Ovary (tissue), 9 donors: ENCODE results near the gene CD151. TPM values are rescaled to one million over a fixed set of nuclear protein-coding genes. Genes with fewer than 3 reads are reported as not detected.

ENCODE experiments used
- DNase-seq, 5 donors: peaks; one replicate each; pipeline ENCODE4 v3.0.0-alpha.2; 2019 to 2020
- H3K27ac ChIP-seq, 2 donors: fragments of 200-600 bp; one replicate each; pipeline versions ENCODE4 v1.5.1 to v1.8.0; 2019 to 2022
- H3K27me3 ChIP-seq: fragments of 200-600 bp; one replicate; pipeline ENCODE4 v1.8.0; 2022
- H3K36me3 ChIP-seq: fragments of 200-600 bp; sonication (generic); one replicate; pipeline ENCODE4 v1.5.1; 2019
- H3K4me1 ChIP-seq: one replicate; pipeline ENCODE4 v1.8.1; 2013; ENCODE audit warnings: mild to moderate bottlenecking, moderate library complexity; ENCODE audit not compliant: insufficient read depth
- H3K4me3 ChIP-seq: fragments of 200-600 bp; sonication (generic); one replicate; pipeline ENCODE4 v1.5.1; 2017
- H3K9me3 ChIP-seq, 2 donors: fragments of 200-600 bp in 1 of 2; sonication (generic) in 1 of 2; one replicate each; pipeline versions ENCODE4 v1.5.1 to v1.8.1; 2013 to 2019; ENCODE audit warnings: mild to moderate bottlenecking in 1 of 2, moderate library complexity in 1 of 2
- EP300 ChIP-seq: sonication (generic); formaldehyde crosslinking; IDR thresholded peaks from one replicate; pipeline ENCODE4 v1.6.1; 2017; ENCODE audit warnings: antibody characterized with exemption
- POLR2A ChIP-seq: fragments of 450-650 bp; IDR thresholded peaks from one replicate; pipeline ENCODE4 v1.6.1; 2017; ENCODE audit warnings: antibody characterized with exemption, mild to moderate bottlenecking, moderate library complexity
- WGBS, 3 donors: extraction: QIAGEN DNeasy Blood & Tissue Kit in 1 of 3; methylation state at CpG; one replicate each; pipeline versions ENCODE4 v1.1.5 to v1.1.7; 2013 to 2017; 5-methylcytosine and 5-hydroxymethylcytosine counted together
- intact Hi-C, 4 donors: fragments of 100-400 bp; cut with DNase I; formaldehyde crosslinking; loops; one replicate each; pipeline versions ENCODE4 v1.11.0 to v1.15.1; 2022 to 2023
- polyA plus RNA-seq, 2 donors: library from polyadenylated mRNA; stranded (reverse); fragments of 200-250 nt in 1 of 2; fragments of 350-450 nt in 1 of 2; fragmentation: Illumina TruSeq in 1 of 2; extraction: RNeasy Lipid Tissue Mini Kit (QIAGEN cat#74804) in 1 of 2; gene quantifications; one replicate each; pipeline ENCODE4 v1.2.3, GENCODE V29; 2013 to 2014
- total RNA-seq, 7 donors: library from RNA; depleted of rRNA in 2 of 7; stranded (reverse); fragments of >200 nt in 2 of 7; fragmentation: NEBNext Ultra II Directional in 3 of 7; extraction: Animal tissue kit (Norgen Biotek cat#: 25700) in 3 of 7; gene quantifications; one replicate each; pipeline versions ENCODE4 v1.1.0 to v1.2.4, GENCODE V29; 2016 to 2023
- TF ChIP-seq, protein P1 (sequence below), 3 donors: fragments of 450-650 bp in 2 of 3; fragments of 200-600 bp in 1 of 3; IDR thresholded peaks; one replicate each; pipeline versions ENCODE4 v1.5.1 to v1.8.0; 2016 to 2022; ENCODE audit warnings: antibody characterized with exemption in 3 of 3, mild to moderate bottlenecking in 1 of 3
- donor health status: DM: no; HTN: no; CAD: no; lungs with moderate emphysema.
- donor health status: DM: no; HTN: no; CAD: no.
- donor health status: Bipolar disorder and iron deficiency.
- donor health status: DM: yes; HTN: yes; CAD: no.
- donor health status: DM: no; HTN: no; CAD: no.
- donor health status: DM: yes; HTN: yes; CAD: no.

CD151 gene
- total and polyA plus RNA-seq, 9 donors = 32.9 to 243 (median 168) TPM

DNA sequence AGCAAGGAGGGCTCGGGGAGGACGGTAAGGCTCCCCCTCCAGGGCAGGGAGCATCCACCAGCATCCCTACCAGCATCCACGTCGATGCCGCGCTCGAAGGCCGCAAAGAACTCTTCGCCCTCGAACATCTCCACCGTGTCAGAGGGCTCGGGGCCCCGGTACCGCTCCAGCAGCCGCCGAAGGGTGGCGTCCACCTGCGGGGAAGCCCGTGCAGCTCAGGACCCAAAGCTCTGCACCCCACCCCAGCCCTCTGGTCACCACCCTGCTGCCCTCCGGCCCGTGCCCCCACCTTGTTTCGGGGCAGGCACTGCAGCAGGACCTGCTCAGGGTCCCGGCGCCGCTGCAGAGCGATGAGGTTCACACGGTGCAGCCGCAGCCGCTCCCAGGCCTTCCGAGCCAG, 32.3 kb upstream of the CD151 start:
- WGBS, 3 donors = 90 to 91% (median 90%) methylated on average over 30 of the region's 30 CpGs
- TF ChIP-seq, protein P1, sequence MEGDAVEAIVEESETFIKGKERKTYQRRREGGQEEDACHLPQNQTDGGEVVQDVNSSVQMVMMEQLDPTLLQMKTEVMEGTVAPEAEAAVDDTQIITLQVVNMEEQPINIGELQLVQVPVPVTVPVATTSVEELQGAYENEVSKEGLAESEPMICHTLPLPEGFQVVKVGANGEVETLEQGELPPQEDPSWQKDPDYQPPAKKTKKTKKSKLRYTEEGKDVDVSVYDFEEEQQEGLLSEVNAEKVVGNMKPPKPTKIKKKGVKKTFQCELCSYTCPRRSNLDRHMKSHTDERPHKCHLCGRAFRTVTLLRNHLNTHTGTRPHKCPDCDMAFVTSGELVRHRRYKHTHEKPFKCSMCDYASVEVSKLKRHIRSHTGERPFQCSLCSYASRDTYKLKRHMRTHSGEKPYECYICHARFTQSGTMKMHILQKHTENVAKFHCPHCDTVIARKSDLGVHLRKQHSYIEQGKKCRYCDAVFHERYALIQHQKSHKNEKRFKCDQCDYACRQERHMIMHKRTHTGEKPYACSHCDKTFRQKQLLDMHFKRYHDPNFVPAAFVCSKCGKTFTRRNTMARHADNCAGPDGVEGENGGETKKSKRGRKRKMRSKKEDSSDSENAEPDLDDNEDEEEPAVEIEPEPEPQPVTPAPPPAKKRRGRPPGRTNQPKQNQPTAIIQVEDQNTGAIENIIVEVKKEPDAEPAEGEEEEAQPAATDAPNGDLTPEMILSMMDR (IDR thresholded peaks at IDR 0.05) = no peak
- TF ChIP-seq POLR2A = no peak
- no peak for TF ChIP-seq EP300
- Histone ChIP-seq H3K27ac (no peak overlapping the region), H3K27me3 (no peaks in the 10 kb centered on the region), H3K4me3 (no peak overlapping the region), H3K36me3 (no peaks in the 10 kb centered on the region), H3K4me1 (peaks cover 14% of the 10 kb centered on the region), H3K9me3 (no peaks in the 10 kb centered on the region)
- intact Hi-C loops = no loop called here
- no peak for DNase-seq

DNA sequence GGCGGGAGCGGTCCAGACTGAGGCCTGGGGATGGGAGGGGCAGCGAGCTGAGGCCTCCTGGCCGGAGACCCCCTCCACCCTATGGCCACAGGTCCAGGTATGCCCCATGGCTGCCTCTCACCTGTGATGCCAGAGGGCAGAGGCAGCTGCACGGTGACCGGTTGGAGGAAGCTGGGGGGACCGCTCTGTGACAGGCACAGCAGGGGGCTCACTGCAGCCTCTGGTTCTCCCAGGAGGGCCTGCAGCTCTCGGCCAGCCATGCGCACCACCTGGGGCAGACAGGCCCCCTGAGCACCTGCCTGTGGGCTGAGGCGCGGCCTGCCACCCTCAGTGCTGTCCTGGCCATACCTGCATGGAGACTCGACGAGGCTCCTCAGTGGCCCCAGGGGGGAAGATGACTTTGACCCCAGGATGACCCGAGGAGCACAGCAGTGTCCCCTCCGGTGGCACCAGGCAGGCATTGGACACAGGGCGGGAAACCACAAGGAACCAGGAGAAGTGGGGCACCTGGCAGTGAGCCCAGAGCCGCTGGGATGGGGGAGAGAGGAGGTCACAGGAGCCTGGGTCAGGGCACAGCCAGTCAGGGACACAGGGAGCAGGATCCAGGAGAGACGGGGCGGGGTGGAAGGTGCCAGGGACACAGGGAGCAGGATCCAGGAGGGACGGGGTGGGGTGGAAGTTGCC, 31.5 kb upstream of the CD151 start:
- H3K4me3 ChIP-seq = no peak overlapping the region
- TF ChIP-seq EP300 (no peak), POLR2A (no peak)
- TF ChIP-seq, protein P1 (IDR thresholded peaks at IDR 0.05) = no peak
- H3K27me3 ChIP-seq = no peaks in the 10 kb centered on the region
- no peaks in the 10 kb centered on the region for H3K9me3 ChIP-seq
- WGBS, 3 donors = 88 to 90% (median 90%) methylated on average over 19 to 20 of the region's 20 CpGs
- no peak overlapping the region for H3K27ac ChIP-seq
- peaks cover 13% of the 10 kb centered on the region for H3K4me1 ChIP-seq
- H3K36me3 ChIP-seq = no peaks in the 10 kb centered on the region
- DNase-seq = no peak
- intact Hi-C loops = no loop called here

DNA sequence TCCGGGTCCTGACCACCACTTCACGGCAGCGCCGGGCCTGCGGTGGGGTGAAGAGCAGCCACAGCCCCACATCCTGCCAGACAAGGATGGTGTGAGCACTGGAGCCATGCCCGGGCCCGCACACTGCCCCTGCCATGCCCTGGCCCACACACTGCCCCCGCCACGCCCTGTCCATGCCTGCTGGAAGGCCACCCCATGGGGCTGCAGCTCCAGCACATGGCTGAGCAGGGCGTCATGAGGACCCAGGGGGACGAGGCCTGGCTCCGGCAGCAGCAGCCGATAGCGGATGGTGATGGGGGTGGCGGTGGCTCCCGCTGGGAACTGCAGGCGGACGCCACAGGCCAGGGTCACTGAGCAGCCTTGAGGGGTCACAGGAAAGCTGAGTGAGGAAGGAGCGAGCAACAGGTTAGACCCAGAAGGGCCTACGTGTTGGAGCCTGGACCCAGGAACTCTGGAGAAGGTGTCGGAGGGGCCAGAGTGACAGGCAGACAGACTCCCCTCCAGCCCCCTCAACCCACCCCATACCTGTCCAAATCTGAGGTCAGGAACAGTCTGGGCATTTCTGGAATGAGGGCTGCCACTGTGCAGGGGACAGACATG, 30.6 kb upstream of the CD151 start:
- WGBS, 3 donors = 94 to 97% (median 95%) methylated on average over 21 of the region's 21 CpGs
- H3K27me3 ChIP-seq = no peaks in the 10 kb centered on the region
- intact Hi-C loops = no loop called here
- H3K4me3 ChIP-seq = no peak overlapping the region
- TF ChIP-seq EP300 (no peak), POLR2A (no peak)
- TF ChIP-seq, protein P1 (IDR thresholded peaks at IDR 0.05) = no peak
- no peaks in the 10 kb centered on the region for H3K9me3 ChIP-seq
- no peaks in the 10 kb centered on the region for H3K36me3 ChIP-seq
- no peak for DNase-seq
- H3K27ac ChIP-seq = no peak overlapping the region
- peaks cover 8% of the 10 kb centered on the region for H3K4me1 ChIP-seq

DNA sequence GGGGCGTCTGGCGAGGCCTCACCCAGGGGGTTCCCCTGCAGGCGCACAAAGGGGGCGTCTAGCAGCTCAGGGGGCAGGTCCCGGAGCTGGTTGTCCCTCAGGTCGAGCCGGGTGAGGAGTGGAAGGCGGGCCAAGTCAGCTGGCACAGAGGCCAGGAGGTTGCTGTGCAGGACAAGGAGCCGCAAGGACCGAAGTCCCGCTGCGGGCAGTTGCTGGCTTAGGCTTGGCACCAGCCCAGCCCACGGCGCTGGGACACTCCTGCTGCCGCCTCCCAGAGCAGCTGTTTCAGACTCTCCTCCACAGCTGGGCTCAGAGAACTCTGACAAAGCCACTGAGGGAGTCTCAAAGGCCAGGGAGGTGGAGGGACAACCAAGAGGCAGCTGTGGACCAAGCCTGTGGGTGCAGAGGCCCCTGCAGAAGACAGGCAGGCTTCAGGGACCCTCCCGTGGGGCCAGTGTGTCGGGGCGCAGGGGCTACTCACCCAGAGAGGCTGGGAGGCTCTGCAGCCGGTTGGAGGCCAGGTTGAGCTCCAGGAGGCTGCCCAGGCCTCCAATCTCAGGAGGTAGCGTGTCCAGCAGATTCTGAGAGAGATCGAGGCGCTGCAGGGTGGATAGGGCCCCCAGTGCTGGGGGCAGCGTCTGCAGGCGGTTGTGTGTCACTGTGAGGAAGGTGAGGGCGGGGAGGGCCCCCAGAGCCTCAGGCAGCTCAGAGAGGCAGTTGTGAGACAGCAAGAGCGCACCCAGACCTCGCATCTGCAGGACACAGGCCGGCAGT, 29.9 kb upstream of the CD151 start:
- intact Hi-C loops = no loop called here
- 86 to 90% (median 86%) methylated on average over 28 of the region's 28 CpGs for WGBS, 3 donors
- peaks cover 8% of the 10 kb centered on the region for H3K4me1 ChIP-seq
- no peaks in the 10 kb centered on the region for H3K27me3 ChIP-seq
- TF ChIP-seq POLR2A (no peak), EP300 (no peak)
- TF ChIP-seq, protein P1 (IDR thresholded peaks at IDR 0.05) = no peak
- H3K36me3 ChIP-seq = no peaks in the 10 kb centered on the region
- H3K27ac ChIP-seq = no peak overlapping the region
- H3K4me3 ChIP-seq = no peak overlapping the region
- DNase-seq = no peak
- no peaks in the 10 kb centered on the region for H3K9me3 ChIP-seq
